HCT116 (cell line): ENCODE results near the gene RRAGA.

Experiments
- CEBPB ChIP-seq: IDR thresholded peaks from 2 replicates; pipeline ENCODE4 v1.6.1; 2012; ENCODE audit warnings: low read depth
- EGR1 ChIP-seq: IDR thresholded peaks from 2 replicates; pipeline ENCODE4 v1.6.1; 2012; ENCODE audit warnings: low read depth
- ELF1 ChIP-seq: IDR thresholded peaks from 2 replicates; pipeline ENCODE4 v1.6.1; 2012; ENCODE audit warnings: low read depth, borderline replicate concordance
- EZH2 ChIP-seq: fragments of 200-600 bp; sonication (generic); IDR thresholded peaks from 2 replicates; pipeline ENCODE4 v1.6.1; 2017; ENCODE audit warnings: antibody characterized with exemption, mixed run types
- EZH2phosphoT487 ChIP-seq: fragments of 200-600 bp; IDR thresholded peaks from 2 replicates; pipeline ENCODE4 v1.6.1; 2018; ENCODE audit warnings: antibody characterized with exemption, borderline replicate concordance
- POLR2A ChIP-seq: IDR thresholded peaks from 2 replicates; pipeline ENCODE4 v1.7.0; 2011; ENCODE audit warnings: borderline replicate concordance; ENCODE audit not compliant: insufficient read depth, insufficient read length; ENCODE audit errors: extremely low read depth
- RAD21 ChIP-seq: IDR thresholded peaks from 2 replicates; pipeline ENCODE4 v1.6.1; 2012; ENCODE audit warnings: low read depth, mild to moderate bottlenecking
- SP1 ChIP-seq: IDR thresholded peaks from 2 replicates; pipeline ENCODE4 v1.6.1; 2012; ENCODE audit warnings: low read depth
- TCF7L2 ChIP-seq: IDR thresholded peaks from 2 replicates; pipeline ENCODE4 v1.7.0; 2011; ENCODE audit warnings: borderline replicate concordance, inconsistent platforms; ENCODE audit not compliant: insufficient read depth, insufficient read length; ENCODE audit errors: extremely low read depth
- TF ChIP-seq, protein P1 (sequence below), 3 experiments: fragments of 200-600 bp in 1 of 3; sonication (generic) in 1 of 3; IDR thresholded peaks in 2 of 3; conservative IDR thresholded peaks in 1 of 3; 2 replicates each; pipeline ENCODE4 v1.5.1; 2012 to 2017; ENCODE audit warnings: low read depth in 2 of 3, low read length in 2 of 3, antibody characterized with exemption in 1 of 3, borderline replicate concordance in 1 of 3, control low read depth in 1 of 3, mild to moderate bottlenecking in 1 of 3, mixed read lengths in 1 of 3, mixed run types in 1 of 3, moderate library complexity in 1 of 3; ENCODE audit not compliant: insufficient read depth in 1 of 3
- TF ChIP-seq, protein P2 (sequence below): IDR thresholded peaks from 2 replicates; pipeline ENCODE4 v1.6.1; 2012

DNA sequence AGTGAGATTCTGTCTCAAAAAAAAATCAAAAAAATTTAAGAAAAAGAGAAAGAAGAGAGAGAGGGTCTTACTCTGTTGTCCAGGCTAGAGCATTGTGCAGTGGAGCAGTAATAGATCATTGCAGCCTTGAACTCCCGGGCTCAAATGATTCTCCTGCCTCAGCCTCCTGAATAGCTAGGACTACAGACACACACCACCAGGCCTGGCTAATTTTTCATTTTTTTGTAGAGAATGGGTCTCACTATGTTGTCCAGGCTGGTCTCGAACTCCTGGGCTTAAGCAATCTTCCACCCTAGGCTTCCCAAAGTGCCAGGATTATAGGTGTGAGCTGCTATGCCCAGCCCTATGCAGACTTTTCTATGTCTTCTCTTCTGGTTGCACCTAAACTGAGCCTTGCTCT is 25.0 kb downstream of the RRAGA start:
- TF ChIP-seq, protein P1, sequence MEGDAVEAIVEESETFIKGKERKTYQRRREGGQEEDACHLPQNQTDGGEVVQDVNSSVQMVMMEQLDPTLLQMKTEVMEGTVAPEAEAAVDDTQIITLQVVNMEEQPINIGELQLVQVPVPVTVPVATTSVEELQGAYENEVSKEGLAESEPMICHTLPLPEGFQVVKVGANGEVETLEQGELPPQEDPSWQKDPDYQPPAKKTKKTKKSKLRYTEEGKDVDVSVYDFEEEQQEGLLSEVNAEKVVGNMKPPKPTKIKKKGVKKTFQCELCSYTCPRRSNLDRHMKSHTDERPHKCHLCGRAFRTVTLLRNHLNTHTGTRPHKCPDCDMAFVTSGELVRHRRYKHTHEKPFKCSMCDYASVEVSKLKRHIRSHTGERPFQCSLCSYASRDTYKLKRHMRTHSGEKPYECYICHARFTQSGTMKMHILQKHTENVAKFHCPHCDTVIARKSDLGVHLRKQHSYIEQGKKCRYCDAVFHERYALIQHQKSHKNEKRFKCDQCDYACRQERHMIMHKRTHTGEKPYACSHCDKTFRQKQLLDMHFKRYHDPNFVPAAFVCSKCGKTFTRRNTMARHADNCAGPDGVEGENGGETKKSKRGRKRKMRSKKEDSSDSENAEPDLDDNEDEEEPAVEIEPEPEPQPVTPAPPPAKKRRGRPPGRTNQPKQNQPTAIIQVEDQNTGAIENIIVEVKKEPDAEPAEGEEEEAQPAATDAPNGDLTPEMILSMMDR (IDR thresholded peaks at IDR 0.05 in 2 of 3, conservative IDR thresholded peaks at IDR 0.05 in 1 of 3; ENCODE audit: borderline replicate concordance in 1 of 3, insufficient read depth in 1 of 3, low read depth in 2 of 3, low read length in 2 of 3), result no peak
- TF ChIP-seq, protein P2, sequence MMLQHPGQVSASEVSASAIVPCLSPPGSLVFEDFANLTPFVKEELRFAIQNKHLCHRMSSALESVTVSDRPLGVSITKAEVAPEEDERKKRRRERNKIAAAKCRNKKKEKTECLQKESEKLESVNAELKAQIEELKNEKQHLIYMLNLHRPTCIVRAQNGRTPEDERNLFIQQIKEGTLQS, result no peak
- TF ChIP-seq RAD21 (no peak), SP1 (no peak), EZH2 (no peak), CEBPB (no peak), TCF7L2 (no peak), EGR1 (no peak), POLR2A (no peak), ELF1 (no peak), EZH2phosphoT487 (no peak)
